Lung microvascular endothelial cell (primary cell): ENCODE data around the gene IRF8. TPM values are rescaled to one million over a fixed set of nuclear protein-coding genes. Genes with fewer than 3 reads are reported as not detected.

Experiments
- DNase-seq, 2 donors: peaks; one replicate each; pipeline versions ENCODE4 v3.0.0 to v3.0.0-alpha.2; 2010; ENCODE audit warnings: low read depth in 2 of 2
- total RNA-seq: library from RNA; depleted of rRNA; stranded (reverse); fragments of >200 nt; gene quantifications from 2 replicates; pipeline ENCODE4 v1.2.1, GENCODE V29; 2014

IRF8 gene
- total RNA-seq, 1 donor from 2014 or later, result 34.5 TPM

- no peak for DNase-seq
Measured at GRCh38 chr16:85956426-85956825, 57.5 kb downstream of the IRF8 start.

GRCh38 chr16:85958731-85959130 lies 59.8 kb downstream of the IRF8 start:
- DNase-seq, result no peak

GRCh38 chr16:85959686-85960085 lies 60.7 kb downstream of the IRF8 start:
- no peak for DNase-seq

DNA sequence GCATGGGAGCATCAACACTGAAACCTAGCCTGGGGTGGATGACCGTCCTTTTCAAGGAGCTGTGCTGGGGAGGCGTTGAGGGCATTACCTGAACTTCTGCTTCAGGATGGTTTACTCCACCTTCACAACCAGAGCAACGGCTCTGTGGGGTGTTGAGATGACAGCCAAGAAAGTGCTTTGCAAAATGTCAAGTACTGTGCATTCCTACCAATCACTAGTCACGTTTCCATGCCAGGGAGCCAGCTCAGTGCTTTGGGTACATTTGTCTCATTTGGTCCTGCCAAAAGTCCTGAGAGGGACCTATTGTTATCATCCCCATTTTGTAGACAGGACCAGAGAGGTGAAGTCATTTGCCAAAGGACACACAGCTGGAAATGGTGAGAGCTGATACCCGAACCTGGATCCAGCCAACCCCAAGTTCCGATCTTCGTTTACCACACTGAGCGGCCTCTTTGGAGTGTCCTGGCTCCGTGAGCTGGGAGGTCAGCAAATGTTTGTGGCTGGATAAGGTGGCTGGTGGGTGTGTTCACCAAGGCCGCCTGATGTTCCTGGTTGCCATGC lies 61.6 kb downstream of the IRF8 start:
- no peak for DNase-seq

DNA sequence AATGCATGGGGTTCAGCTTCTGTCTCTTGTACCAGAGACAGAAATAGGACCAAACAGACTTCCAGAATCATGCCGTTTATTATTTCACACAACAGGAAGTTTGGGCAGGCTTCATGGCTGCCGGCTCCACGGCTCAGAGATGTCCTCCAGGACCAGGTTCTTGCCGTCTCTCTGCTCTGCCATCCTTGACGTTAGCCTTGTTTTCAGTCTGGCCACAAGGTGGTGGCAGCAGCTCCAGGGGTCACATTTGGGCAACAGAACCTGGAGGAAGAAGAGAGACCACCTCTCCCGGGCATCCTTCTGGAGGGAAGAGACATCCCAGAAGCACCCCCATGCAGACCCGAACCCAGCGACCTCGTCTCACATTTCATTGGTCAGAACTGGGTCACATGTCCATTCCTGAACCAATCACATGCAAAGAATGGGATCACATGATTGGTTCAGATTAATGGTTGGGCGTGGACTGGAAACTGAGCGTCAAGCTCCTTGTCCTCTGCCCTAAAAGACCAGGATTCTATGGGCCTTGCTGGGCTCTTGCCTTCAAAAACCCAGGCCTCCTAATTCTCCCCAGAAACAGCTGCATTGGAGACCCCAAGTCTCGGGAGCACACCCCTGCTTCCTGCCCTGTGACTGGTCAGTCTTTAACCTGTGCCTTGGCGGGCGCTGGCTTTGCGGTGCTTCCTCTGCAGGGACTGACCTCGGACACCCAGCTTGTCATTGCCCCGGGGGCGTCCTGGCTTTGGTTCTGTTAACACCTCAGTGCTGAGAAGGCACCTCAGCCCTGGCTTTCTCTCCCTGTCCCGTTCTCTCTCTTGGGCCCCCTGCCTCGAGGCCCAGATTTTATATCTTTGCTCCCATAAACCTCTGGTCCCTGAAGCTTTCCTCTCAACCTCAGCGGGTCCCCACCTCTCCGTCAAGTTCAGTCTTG lies 63.3 kb downstream of the IRF8 start:
- no peak for DNase-seq

DNA sequence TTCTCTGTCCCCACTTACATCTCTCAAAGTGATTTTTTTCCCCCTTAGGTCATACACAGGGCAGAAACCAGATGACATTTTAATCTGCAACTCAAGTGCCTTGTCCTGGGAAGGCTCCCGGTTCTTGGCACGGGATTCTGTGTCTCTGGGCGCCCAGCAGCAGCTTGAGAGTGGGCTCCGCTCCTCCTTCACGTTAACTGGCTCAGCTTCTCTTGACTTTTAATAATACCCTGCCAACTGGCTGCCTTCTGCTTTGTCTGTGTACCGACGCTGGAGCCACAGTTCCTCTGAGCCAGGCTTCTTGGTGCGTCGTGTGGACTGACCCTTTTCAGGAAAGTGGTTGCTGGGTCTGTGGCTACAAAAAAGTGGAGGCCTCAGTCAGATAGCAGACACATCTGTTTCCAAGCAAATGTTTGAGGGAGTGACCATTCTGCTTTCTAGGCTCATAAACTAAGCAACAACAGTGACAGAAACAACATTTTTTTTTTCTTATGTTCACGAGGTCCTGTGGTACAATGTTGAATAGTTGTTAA lies 64.9 kb downstream of the IRF8 start:
- DNase-seq, result no peak

GRCh38 chr16:85965125-85965524 lies 66.2 kb downstream of the IRF8 start:
- no peak for DNase-seq

GRCh38 chr16:85967111-85967510 lies 68.1 kb downstream of the IRF8 start:
- DNase-seq, result no peak

- DNase-seq, result no peak
Measured at GRCh38 chr16:85968041-85968920, 69.3 kb downstream of the IRF8 start.

- no peak for DNase-seq
Measured at GRCh38 chr16:85969159-85969558, 70.2 kb downstream of the IRF8 start.

- DNase-seq, result no peak
Measured at GRCh38 chr16:85969591-85969990, 70.6 kb downstream of the IRF8 start.

- DNase-seq, result no peak
Measured at GRCh38 chr16:85970016-85970733, 71.2 kb downstream of the IRF8 start.

DNA sequence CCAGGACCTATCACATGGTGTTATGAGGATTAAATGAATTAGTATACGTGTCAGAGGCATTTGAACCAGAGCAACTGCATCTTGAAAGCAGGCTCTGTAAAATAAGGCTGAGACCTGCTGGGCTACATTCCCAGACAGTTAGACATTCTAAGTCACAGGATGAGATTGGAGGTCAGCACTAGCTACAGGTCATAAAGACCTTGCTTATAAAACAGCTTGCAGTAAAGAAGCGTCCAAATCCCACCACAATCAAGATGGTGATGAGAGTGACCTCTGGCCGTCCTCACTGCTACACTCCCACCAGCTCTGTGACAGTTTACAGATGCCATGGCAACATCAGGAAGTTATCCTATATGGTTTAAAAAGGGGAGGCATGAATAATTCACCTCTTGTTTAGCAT lies 71.8 kb downstream of the IRF8 start:
- no peak for DNase-seq

Other genes starting within 250 kb of the IRF8 start
- 1.4 and 3.7 TPM in 2 replicates for gene GINS2, start 210.2 kb upstream of the IRF8 start, total RNA-seq
- gene C16orf74, start 148.1 kb upstream of the IRF8 start, total RNA-seq, result 2.2 and 9.8 TPM in 2 replicates
- gene EMC8, start 99.6 kb upstream of the IRF8 start, total RNA-seq, result 25.7 and 31.9 TPM in 2 replicates
- 440 and 633 TPM in 2 replicates for gene COX4I1, start 99.5 kb upstream of the IRF8 start, total RNA-seq